ENCODE measurements around the gene TRHDE.

The TRHDE gene, protein sequence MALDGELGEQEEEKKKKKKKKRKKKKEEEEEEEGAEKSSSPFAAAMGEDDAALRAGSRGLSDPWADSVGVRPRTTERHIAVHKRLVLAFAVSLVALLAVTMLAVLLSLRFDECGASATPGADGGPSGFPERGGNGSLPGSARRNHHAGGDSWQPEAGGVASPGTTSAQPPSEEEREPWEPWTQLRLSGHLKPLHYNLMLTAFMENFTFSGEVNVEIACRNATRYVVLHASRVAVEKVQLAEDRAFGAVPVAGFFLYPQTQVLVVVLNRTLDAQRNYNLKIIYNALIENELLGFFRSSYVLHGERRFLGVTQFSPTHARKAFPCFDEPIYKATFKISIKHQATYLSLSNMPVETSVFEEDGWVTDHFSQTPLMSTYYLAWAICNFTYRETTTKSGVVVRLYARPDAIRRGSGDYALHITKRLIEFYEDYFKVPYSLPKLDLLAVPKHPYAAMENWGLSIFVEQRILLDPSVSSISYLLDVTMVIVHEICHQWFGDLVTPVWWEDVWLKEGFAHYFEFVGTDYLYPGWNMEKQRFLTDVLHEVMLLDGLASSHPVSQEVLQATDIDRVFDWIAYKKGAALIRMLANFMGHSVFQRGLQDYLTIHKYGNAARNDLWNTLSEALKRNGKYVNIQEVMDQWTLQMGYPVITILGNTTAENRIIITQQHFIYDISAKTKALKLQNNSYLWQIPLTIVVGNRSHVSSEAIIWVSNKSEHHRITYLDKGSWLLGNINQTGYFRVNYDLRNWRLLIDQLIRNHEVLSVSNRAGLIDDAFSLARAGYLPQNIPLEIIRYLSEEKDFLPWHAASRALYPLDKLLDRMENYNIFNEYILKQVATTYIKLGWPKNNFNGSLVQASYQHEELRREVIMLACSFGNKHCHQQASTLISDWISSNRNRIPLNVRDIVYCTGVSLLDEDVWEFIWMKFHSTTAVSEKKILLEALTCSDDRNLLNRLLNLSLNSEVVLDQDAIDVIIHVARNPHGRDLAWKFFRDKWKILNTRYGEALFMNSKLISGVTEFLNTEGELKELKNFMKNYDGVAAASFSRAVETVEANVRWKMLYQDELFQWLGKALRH

GRCh38 chr12:72272091-72272661, at the start of gene TRHDE:
TSS of gene TRHDE (plus strand) at chr12:72272370. CDS start at chr12:72272644, 274 bp downstream.
- DNase-seq (ENCODE audit: low read depth): peak; percentile 80

DNA sequence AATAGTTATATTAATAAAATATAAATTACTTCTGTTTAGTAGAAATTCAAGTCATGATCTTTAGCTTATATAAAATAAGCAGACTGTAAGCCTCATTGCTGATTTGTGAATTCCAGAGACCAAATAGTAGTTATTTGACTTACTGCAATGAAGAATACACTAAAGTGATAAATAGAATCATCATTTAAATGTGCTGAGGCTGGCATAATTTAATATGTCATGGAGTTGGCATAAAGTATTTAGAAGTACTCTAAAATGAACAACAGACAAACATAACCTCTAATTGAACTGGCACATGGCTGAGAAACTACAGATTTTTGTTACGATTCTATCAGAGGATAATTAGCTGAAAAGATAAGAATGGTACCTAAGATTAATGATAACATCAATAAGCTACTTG, 45.7 kb upstream of the TRHDE start:
- DNase-seq (ENCODE audit: low read depth): no peak

GRCh38 chr12:72228424-72228823, 43.7 kb upstream of the TRHDE start:
- DNase-seq (ENCODE audit: low read depth): peak; percentile 51

GRCh38 chr12:72230589-72230988, 41.6 kb upstream of the TRHDE start:
- peak; percentile 96 for DNase-seq (ENCODE audit: low read depth)

DNA sequence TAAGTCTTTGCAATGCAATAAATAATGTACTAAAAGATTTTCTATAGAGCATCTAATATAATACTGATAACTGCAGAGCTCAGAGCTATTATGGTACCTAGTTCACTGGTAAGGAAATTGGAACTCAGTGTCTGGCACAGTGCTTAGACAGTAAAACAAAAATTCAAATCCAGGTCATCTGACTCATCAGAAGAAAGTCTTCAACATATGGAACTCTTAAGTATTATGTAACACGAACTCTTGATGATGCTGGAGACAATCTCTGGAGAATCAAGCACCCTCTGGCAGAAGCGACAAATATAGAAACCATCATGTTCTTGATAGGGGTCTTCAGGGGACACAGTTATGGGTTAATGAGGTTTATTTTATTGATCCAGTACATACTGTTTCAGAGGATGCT, 37.3 kb upstream of the TRHDE start:
- peak; percentile 52 for DNase-seq (ENCODE audit: low read depth)

- peak; percentile 71 for DNase-seq (ENCODE audit: low read depth)
Observed at GRCh38 chr12:72236071-72236705, 36.0 kb upstream of the TRHDE start.

DNA sequence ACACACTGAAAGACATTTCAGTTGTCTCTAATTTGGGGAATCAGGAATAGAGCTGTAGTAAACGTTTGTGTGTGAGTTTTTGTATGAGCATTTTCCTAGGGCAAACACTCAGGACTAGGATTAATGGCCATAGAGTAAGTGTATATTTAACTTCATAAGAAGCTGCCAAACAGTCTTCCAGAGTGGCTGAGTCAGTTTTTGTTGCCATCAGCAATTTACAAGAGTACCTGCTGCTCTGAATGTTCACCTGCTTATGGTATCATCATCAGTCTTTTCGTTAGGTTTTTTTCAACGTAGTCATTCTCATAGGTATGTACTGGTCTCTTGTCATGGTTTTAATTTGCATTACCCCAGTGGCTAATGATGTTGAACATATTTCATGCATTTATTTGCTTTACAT, 30.6 kb upstream of the TRHDE start:
- no peak for DNase-seq (ENCODE audit: low read depth)

DNA sequence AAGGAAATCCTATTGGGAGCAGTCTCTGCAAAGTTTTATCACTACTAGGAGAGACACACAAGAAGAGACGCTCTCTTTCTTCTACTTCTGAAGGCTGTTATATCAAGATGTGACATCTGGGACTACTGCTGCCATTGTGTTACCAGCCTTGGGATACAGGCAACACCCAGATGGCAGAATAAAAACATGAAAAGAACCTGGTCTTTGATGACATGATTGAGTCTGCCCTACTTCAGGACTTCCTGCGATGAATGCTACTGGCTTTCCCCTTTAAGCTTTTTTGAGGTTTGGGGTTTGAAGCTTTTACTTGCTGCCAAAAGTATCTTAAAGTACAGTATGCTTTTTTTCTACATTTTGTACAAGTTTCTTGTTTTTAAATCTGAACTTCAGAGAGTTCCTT, 29.2 kb upstream of the TRHDE start:
- DNase-seq (ENCODE audit: low read depth): no peak

DNA sequence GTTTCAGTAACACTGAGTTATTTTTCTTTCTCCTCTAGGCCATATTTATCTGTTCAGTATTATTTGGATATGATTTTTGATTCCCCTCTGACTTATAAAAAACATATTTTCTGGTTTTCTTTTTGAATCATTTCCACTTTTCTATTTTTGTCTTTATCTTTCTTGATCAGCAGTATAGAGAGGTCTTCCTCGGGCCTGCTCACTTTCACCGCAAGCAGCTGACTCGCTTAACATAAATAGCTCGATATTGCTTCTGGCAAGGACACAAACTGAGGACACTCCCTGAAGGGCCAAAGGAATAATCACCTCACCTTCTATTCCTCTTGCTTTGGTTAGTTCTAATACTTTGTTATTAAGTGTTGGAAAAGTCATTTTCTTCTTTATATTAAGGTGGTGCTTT, 25.8 kb upstream of the TRHDE start:
- DNase-seq (ENCODE audit: low read depth): peak; percentile 62

GRCh38 chr12:72250346-72250745, 21.8 kb upstream of the TRHDE start:
- no peak for DNase-seq (ENCODE audit: low read depth)

GRCh38 chr12:72256725-72257124, 15.4 kb upstream of the TRHDE start:
- DNase-seq (ENCODE audit: low read depth): peak; percentile 75

- no peak for DNase-seq (ENCODE audit: low read depth)
Observed at GRCh38 chr12:72261885-72262284, 10.3 kb upstream of the TRHDE start.

GRCh38 chr12:72264548-72265175, 7.5 kb upstream of the TRHDE start:
- peak; percentile 54 for DNase-seq (ENCODE audit: low read depth)

- DNase-seq (ENCODE audit: low read depth): peak; percentile 53
Observed at GRCh38 chr12:72267974-72268373, 4.2 kb upstream of the TRHDE start.

DNA sequence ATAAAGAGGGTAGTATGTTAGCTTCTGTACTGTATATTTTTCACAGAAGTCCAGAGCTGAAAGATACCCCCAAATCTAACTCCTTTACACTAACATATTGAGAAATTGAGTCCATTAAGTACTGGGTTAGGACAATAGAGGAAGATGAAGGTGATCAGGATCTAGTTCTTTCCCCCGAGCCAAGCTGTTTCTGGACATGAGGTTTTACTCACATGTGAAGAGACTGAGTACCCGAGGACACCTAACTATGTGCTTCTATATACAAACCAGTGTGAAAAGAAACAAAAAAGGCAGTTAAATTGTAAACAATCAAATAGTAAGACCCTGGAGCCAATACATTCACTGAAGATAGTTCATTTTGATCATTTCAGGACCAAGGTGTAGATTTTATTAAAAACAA, 3.8 kb upstream of the TRHDE start:
- DNase-seq (ENCODE audit: low read depth): peak; percentile 16

GRCh38 chr12:72269491-72269890, 2.7 kb upstream of the TRHDE start:
- DNase-seq (ENCODE audit: low read depth): peak; percentile 27

DNA sequence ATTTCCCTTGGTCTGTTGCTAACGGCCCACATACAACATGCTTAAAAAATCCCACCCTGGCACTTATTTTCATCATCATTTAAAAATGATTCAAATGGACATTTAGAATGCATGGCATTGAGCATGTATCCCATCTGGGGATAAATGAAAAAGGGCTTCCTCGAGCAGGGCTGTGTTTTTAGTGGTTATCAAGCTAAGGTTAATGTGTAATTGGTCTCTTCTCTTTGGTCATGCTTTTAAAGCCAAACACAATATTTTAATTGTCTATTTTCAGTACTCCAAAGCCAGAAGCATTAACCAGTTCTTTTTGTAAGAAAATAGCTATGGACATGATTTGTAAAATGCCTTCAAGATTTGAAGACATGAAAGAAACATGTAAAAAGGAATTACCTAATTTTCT, 1.9 kb upstream of the TRHDE start:
- DNase-seq (ENCODE audit: low read depth): peak; percentile 38

- no peak for DNase-seq (ENCODE audit: low read depth)
Observed at GRCh38 chr12:72270961-72271360, 1.2 kb upstream of the TRHDE start.

DNA sequence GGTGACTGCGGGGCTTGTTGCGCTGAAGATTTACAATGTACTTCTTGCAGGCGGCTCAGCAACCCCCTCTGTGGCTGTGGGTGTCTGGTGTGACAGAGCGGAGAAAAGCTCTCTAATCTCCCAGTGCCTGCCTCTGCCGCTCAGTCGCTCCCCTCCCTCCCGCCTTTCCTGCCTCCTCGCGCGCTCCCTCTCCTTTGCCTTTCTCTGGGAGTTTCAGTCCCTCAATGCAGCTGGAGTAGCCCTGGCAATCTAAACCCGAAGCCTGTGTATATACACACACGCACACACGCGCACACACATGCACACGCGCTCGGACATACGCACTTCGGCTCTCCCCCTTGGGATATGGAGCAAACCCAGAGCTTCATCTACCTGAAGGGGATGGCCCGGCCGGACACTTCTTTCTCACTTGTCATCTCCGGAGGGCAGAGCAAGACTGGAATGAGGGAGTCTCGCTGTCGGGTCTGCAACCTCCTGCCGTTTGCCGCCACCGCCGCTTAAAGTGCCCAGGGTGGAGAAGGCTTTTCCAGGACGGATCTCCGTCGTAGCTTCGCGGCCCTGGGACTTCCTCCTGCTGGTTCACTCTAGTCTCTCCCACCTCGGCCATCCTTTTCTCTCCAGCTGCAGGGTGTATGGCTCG, 599 bp upstream of the TRHDE start:
- DNase-seq (ENCODE audit: low read depth): peak; percentile 79

DNA sequence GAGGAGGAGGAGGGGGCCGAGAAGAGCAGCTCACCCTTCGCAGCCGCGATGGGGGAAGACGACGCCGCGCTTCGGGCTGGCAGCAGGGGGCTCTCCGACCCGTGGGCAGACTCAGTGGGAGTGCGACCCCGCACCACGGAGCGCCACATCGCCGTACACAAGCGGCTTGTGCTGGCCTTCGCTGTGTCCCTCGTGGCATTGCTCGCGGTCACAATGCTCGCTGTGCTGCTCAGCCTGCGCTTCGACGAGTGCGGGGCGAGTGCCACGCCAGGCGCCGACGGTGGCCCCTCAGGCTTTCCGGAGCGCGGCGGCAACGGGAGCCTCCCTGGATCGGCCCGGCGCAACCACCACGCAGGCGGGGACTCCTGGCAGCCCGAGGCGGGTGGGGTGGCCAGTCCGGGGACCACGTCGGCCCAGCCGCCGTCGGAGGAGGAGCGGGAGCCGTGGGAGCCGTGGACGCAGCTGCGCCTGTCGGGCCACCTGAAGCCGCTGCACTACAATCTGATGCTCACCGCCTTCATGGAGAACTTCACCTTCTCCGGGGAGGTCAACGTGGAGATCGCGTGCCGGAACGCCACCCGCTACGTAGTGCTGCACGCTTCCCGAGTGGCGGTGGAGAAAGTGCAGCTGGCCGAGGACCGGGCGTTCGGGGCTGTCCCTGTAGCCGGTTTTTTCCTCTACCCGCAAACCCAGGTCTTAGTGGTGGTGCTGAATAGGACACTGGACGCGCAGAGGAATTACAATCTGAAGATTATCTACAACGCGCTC, 745 bp downstream of the TRHDE start:
- DNase-seq (ENCODE audit: low read depth): peak; percentile 74

Data from EH (cell line).